H1 (cell line): ENCODE data around the gene FOXN3. TPM values are rescaled to one million over a fixed set of nuclear protein-coding genes. Genes with fewer than 3 reads are reported as not detected.
A peak's percentile ranks its signal among the peaks of the same experiment; 100 is the strongest.

Experiments used
- CTCF ChIA-PET: fragments of 300-600 bp; sonication (Branson Sonifier 250); formaldehyde crosslinking; loops from one replicate; lab custom pipeline; 2021; ENCODE audit not compliant: partially characterized antibody; lab: Charles Lee
- POLR2A ChIA-PET: fragments of 300-600 bp; sonication (Branson Sonifier 250); formaldehyde crosslinking; loops from one replicate; lab custom pipeline; 2021; ENCODE audit warnings: inconsistent platforms; ENCODE audit not compliant: partially characterized antibody; lab: Charles Lee
- DNase-seq, 2 experiments: peaks; one replicate each; pipeline versions ENCODE4 v3.0.0 to v3.0.0-alpha.2; 2010 to 2022; ENCODE audit warnings: low spot score in 2 of 2, low read depth in 1 of 2, mixed read lengths in 1 of 2
- FAIRE-seq: peaks from 2 replicates; lab custom pipeline; 2011; peaks lifted over from hg19 to GRCh38; lab: Jason Lieb, UNC
- H2AFZ ChIP-seq: 2 replicates; pipeline ENCODE4 v1.8.1; 2012; ENCODE audit warnings: low read length, inconsistent platforms
- H2AK5ac ChIP-seq: 2 replicates; pipeline ENCODE4 v1.6.1; 2013; ENCODE audit warnings: low read depth, low read length
- H2BK120ac ChIP-seq: replicated peaks from 2 replicates; pipeline ENCODE3; 2013; ENCODE audit warnings: low read depth, low read length, inconsistent platforms
- H2BK12ac ChIP-seq: 2 replicates; pipeline ENCODE4 v1.6.1; 2013; ENCODE audit warnings: low read depth, low read length
- H2BK15ac ChIP-seq: 2 replicates; pipeline ENCODE4 v1.6.1; 2013; ENCODE audit warnings: low read length
- H2BK20ac ChIP-seq: 2 replicates; pipeline ENCODE4 v1.6.1; 2013; ENCODE audit warnings: low read length
- H2BK5ac ChIP-seq: 2 replicates; pipeline ENCODE4 v1.6.1; 2013; ENCODE audit warnings: low read depth, low read length
- H3K14ac ChIP-seq: 2 replicates; pipeline ENCODE4 v1.6.1; 2013; ENCODE audit warnings: inconsistent platforms; ENCODE audit not compliant: insufficient read length
- H3K18ac ChIP-seq: 2 replicates; pipeline ENCODE4 v1.6.1; 2013; ENCODE audit warnings: low read length; ENCODE audit errors: extremely low read depth
- H3K23ac ChIP-seq: 2 replicates; pipeline ENCODE4 v1.6.1; 2013; ENCODE audit warnings: inconsistent platforms; ENCODE audit not compliant: insufficient read length
- H3K23me2 ChIP-seq: 2 replicates; pipeline ENCODE4 v1.6.1; 2013; ENCODE audit warnings: low read depth, low read length
- H3K27ac ChIP-seq: 2 replicates; pipeline ENCODE4 v1.6.1; 2011; ENCODE audit warnings: low read depth, low read length, inconsistent platforms
- H3K27me3 ChIP-seq, 4 experiments: replicated peaks in 1 of 4; 1 replicate in 1 of 4; 2 replicates in 3 of 4; pipeline versions ENCODE4 v1.6.1 to v1.8.1; 2011 to 2013; ENCODE audit warnings: low read length in 3 of 4, mild to moderate bottlenecking in 3 of 4, inconsistent platforms in 2 of 4, mixed read lengths in 2 of 4, moderate library complexity in 1 of 4; ENCODE audit not compliant: control insufficient read depth in 3 of 4, insufficient read depth in 3 of 4; ENCODE audit errors: extremely low read depth in 1 of 4
- H3K36me3 ChIP-seq, 4 experiments: 2 replicates each; pipeline versions ENCODE4 v1.6.1 to v1.8.1; 2011 to 2013; ENCODE audit warnings: mild to moderate bottlenecking in 4 of 4, low read length in 3 of 4, moderate library complexity in 2 of 4, control low read depth in 1 of 4, inconsistent platforms in 1 of 4; ENCODE audit not compliant: insufficient read depth in 4 of 4, control insufficient read depth in 2 of 4
- H3K4ac ChIP-seq: replicated peaks from 2 replicates; pipeline ENCODE3; 2013; ENCODE audit warnings: low read length, low read depth, mixed read lengths, inconsistent platforms; ENCODE audit not compliant: insufficient read length
- H3K4me1 ChIP-seq, 4 experiments: replicated peaks in 1 of 4; 1 replicate in 1 of 4; 2 replicates in 3 of 4; pipeline versions ENCODE4 v1.6.1 to v1.8.1; 2011 to 2013; ENCODE audit warnings: low read length in 3 of 4, inconsistent platforms in 2 of 4, mixed read lengths in 1 of 4; ENCODE audit not compliant: insufficient read depth in 4 of 4, control insufficient read depth in 3 of 4
- H3K4me2 ChIP-seq, 2 experiments: 2 replicates each; pipeline versions ENCODE4 v1.6.1 to v1.8.1; 2011 to 2013; ENCODE audit warnings: low read depth in 2 of 2, low read length in 2 of 2, control low read depth in 1 of 2, inconsistent platforms in 1 of 2, mild to moderate bottlenecking in 1 of 2; ENCODE audit not compliant: insufficient read depth in 1 of 2
- H3K4me3 ChIP-seq, 4 experiments: fragments of 200-600, 300-600 bp in 1 of 4; sonication (generic), shearing (Covaris generic), sonication (Bioruptor Twin) in 1 of 4; 2 replicates each; pipeline versions ENCODE4 v1.5.1 to v1.8.1; 2011 to 2016; ENCODE audit warnings: low read length in 4 of 4, low read depth in 3 of 4, control low read depth in 2 of 4, inconsistent platforms in 2 of 4, mild to moderate bottlenecking in 2 of 4, mixed read lengths in 1 of 4, moderate library complexity in 1 of 4; ENCODE audit not compliant: insufficient read depth in 2 of 4; ENCODE audit errors: extremely low read depth in 1 of 4
- H3K56ac ChIP-seq: replicated peaks from 2 replicates; pipeline ENCODE3; 2013; ENCODE audit warnings: low read depth, mild to moderate bottlenecking, mixed read lengths, low read length, inconsistent platforms; ENCODE audit not compliant: insufficient read length
- H3K79me1 ChIP-seq: 2 replicates; pipeline ENCODE4 v1.6.1; 2013; ENCODE audit warnings: low read depth, low read length, control low read depth
- H3K79me2 ChIP-seq, 2 experiments: 2 replicates each; pipeline versions ENCODE4 v1.6.1 to v1.8.1; 2012 to 2013; ENCODE audit warnings: low read length in 2 of 2, mild to moderate bottlenecking in 2 of 2, inconsistent platforms in 1 of 2; ENCODE audit not compliant: insufficient read depth in 2 of 2, control insufficient read depth in 1 of 2
- H3K9ac ChIP-seq, 4 experiments: replicated peaks in 1 of 4; 1 replicate in 1 of 4; 2 replicates in 3 of 4; pipeline versions ENCODE4 v1.6.1 to v1.8.1; 2011 to 2013; ENCODE audit warnings: low read depth in 3 of 4, low read length in 3 of 4, control low read depth in 2 of 4, mild to moderate bottlenecking in 2 of 4, moderate library complexity in 2 of 4, inconsistent platforms in 1 of 4; ENCODE audit errors: extremely low read depth in 1 of 4
- H3K9me3 ChIP-seq, 2 experiments: 2 replicates each; pipeline versions ENCODE4 v1.6.1 to v1.8.1; 2012 to 2013; ENCODE audit warnings: mild to moderate bottlenecking in 2 of 2, moderate library complexity in 2 of 2, control low read depth in 1 of 2, inconsistent platforms in 1 of 2, low read depth in 1 of 2, low read length in 1 of 2, mixed read lengths in 1 of 2; ENCODE audit not compliant: insufficient read depth in 2 of 2
- H4K20me1 ChIP-seq, 2 experiments: replicated peaks in 1 of 2; 2 replicates each; pipeline versions ENCODE3 to v1.8.1; 2011 to 2013; ENCODE audit warnings: inconsistent platforms in 2 of 2, low read length in 2 of 2, mild to moderate bottlenecking in 1 of 2; ENCODE audit not compliant: insufficient read depth in 2 of 2, control insufficient read depth in 1 of 2
- H4K5ac ChIP-seq: 2 replicates; pipeline ENCODE4 v1.6.1; 2013; ENCODE audit warnings: low read length, low read depth, mixed read lengths, inconsistent platforms; ENCODE audit not compliant: insufficient read length
- H4K8ac ChIP-seq: 2 replicates; pipeline ENCODE4 v1.8.0; 2013; ENCODE audit warnings: mild to moderate bottlenecking, moderate library complexity, low read length, inconsistent platforms; ENCODE audit not compliant: insufficient read depth; ENCODE audit errors: extremely low read depth
- H4K91ac ChIP-seq: replicated peaks from 2 replicates; pipeline ENCODE3; 2013; ENCODE audit warnings: low read length, mixed read lengths, inconsistent platforms; ENCODE audit not compliant: insufficient read length
- CEBPB ChIP-seq: IDR thresholded peaks from 2 replicates; pipeline ENCODE4 v1.6.1; 2012; ENCODE audit warnings: low read depth, low read length
- CREB1 ChIP-seq: IDR thresholded peaks from 2 replicates; pipeline ENCODE4 v1.6.1; 2012; ENCODE audit warnings: inconsistent platforms
- MAX ChIP-seq: IDR thresholded peaks from 2 replicates; pipeline ENCODE4 v1.6.1; 2012; ENCODE audit warnings: inconsistent platforms
- WGBS, 2 experiments: shearing (Covaris generic) in 1 of 2; methylation state at CpG; one replicate each; pipeline versions ENCODE4 v1.1.6 to v1.1.7; 2013 to 2015; ENCODE audit warnings: low lambda C conversion rate in 2 of 2, mixed read lengths in 2 of 2, inconsistent platforms in 1 of 2, low coverage in 1 of 2, missing lambda C conversion rate in 1 of 2; ENCODE audit not compliant: insufficient replicate concordance in 2 of 2, insufficient coverage in 1 of 2, insufficient read length in 1 of 2; ENCODE audit errors: extremely low coverage in 1 of 2, missing lambda C conversion rate in 1 of 2; 5-methylcytosine and 5-hydroxymethylcytosine counted together
- polyA plus RNA-seq, 7 experiments: library from polyadenylated mRNA; depleted of rRNA in 3 of 7; stranded (reverse) in 5 of 7; unstranded in 2 of 7; fragments of >200 nt in 5 of 7; fragments of 200-250 nt in 2 of 7; gene quantifications; 1 replicate in 5 of 7; 2 replicates in 1 of 7; 4 replicates in 1 of 7; pipeline versions ENCODE4 v1.2.1 to v1.2.3, GENCODE V29; 2011 to 2013; ENCODE audit warnings: missing spikeins in 2 of 7, mixed read lengths in 2 of 7
- total RNA-seq: library from RNA; stranded (reverse); fragmentation: NEBNext Ultra II Directional; extraction: Animal tissue kit (Norgen Biotek cat#: 25700); gene quantifications from 2 replicates; pipeline ENCODE4 v1.2.1, GENCODE V29; 2021

FOXN3 gene
- total and polyA plus RNA-seq, 2 of the 8 experiments (the other 6 are each of a cell fraction or from before 2014, with no cell fraction given): 52.6 to 178 TPM

GRCh38 chr14:89411976-89412375 lies 5.1 kb downstream of the FOXN3 start:
- H3K4ac ChIP-seq: no peak overlapping the region
- no peak overlapping the region for H2AFZ ChIP-seq
- no peak overlapping the region for H3K56ac ChIP-seq
- no peak overlapping the region for H2BK120ac ChIP-seq
- peak overlapping the region; percentile 64; the same call in 1 of the 2 replicates for H2BK5ac ChIP-seq
- H3K9me3 ChIP-seq: peaks cover 5% of the 10 kb centered on the region in 2 experiments; a peak in 3 of 4 replicates
- peaks cover 1 to 32% (median 13%) of the 10 kb centered on the region in 4 experiments for H3K4me1 ChIP-seq
- H3K14ac ChIP-seq: no peak overlapping the region
- H3K4me2 ChIP-seq: no peak overlapping the region
- no peak overlapping the region for H2BK15ac ChIP-seq
- no peak overlapping the region for H2BK20ac ChIP-seq
- ChIA-PET CTCF (interaction anchor here (0.5 kb wide), 1 partner anchor 194 kb away, joined by 3 read pairs; no protein-coding TSS in a partner anchor), POLR2A (no interaction called here)
- peaks cover 17 to 20% of the 10 kb centered on the region in 2 experiments for H4K20me1 ChIP-seq
- H3K23me2 ChIP-seq: no peaks in the 10 kb centered on the region; the same call in 1 of the 2 replicates
- H3K79me2 ChIP-seq: peaks cover 75 to 97% of the 10 kb centered on the region in 2 experiments
- H3K27me3 ChIP-seq: no peaks in the 10 kb centered on the region
- TF ChIP-seq CEBPB: no peak
- no peak for TF ChIP-seq CREB1
- no peak for TF ChIP-seq MAX
- WGBS, 2 experiments: 89% methylated on average over 11 of the region's 11 CpGs; no CpG with 5 or more reads in 1 of the 2 experiments
- H3K23ac ChIP-seq: no peak overlapping the region
- peaks cover 14% of the 10 kb centered on the region for H3K79me1 ChIP-seq
- H2AK5ac ChIP-seq: no peak overlapping the region; the same call in 1 of the 2 replicates
- H4K5ac ChIP-seq: no peak overlapping the region
- no peak overlapping the region for H2BK12ac ChIP-seq
- FAIRE-seq (no peak), DNase-seq (no peak)
- no peak overlapping the region for H3K18ac ChIP-seq
- H3K4me3 ChIP-seq: no peak overlapping the region
- H4K91ac ChIP-seq: no peak overlapping the region
- H3K36me3 ChIP-seq: peaks cover 8 to 47% (median 24%) of the 10 kb centered on the region in 4 experiments
- no peak overlapping the region for H3K9ac ChIP-seq
- no peak overlapping the region; the same call in 1 of the 2 replicates for H4K8ac ChIP-seq
- no peak overlapping the region for H3K27ac ChIP-seq
